BE2C (cell line): ENCODE results near the gene CFAP20DC.

Experiments used
- DNase-seq: peaks from one replicate; pipeline ENCODE4 v3.0.0-alpha.2; 2020
- H3K27me3 ChIP-seq: fragments of 250-450 bp; sonication (Bioruptor Pico); 2 replicates; pipeline ENCODE4 v1.5.1; 2020; ENCODE audit warnings: mild to moderate bottlenecking
- H3K36me3 ChIP-seq: fragments of 250-450 bp; sonication (Bioruptor Pico); 2 replicates; pipeline ENCODE4 v1.5.1; 2020; ENCODE audit warnings: mild to moderate bottlenecking
- H3K4me1 ChIP-seq: fragments of 250-450 bp; sonication (Bioruptor Pico); 2 replicates; pipeline ENCODE4 v1.5.1; 2020
- H3K4me3 ChIP-seq: 2 replicates; pipeline ENCODE4 v1.5.1; 2011; ENCODE audit warnings: low read depth, low read length
- H3K9me3 ChIP-seq: fragments of 250-450 bp; sonication (Bioruptor Pico); 2 replicates; pipeline ENCODE4 v1.5.1; 2020
- CTCF ChIP-seq: IDR thresholded peaks from 2 replicates; pipeline ENCODE4 v1.5.1; 2012; ENCODE audit warnings: mild to moderate bottlenecking, low read depth, low read length

The CFAP20DC gene

GRCh38 chr3:58991026-58991425 is 58.8 kb downstream of the CFAP20DC start:
- H3K36me3 ChIP-seq: no peaks in the 10 kb centered on the region
- no peaks in the 10 kb centered on the region for H3K27me3 ChIP-seq
- no peak for TF ChIP-seq CTCF
- H3K4me1 ChIP-seq: no peaks in the 10 kb centered on the region
- H3K9me3 ChIP-seq: no peaks in the 10 kb centered on the region
- no peak overlapping the region for H3K4me3 ChIP-seq
- no peak for DNase-seq

GRCh38 chr3:58989955-58990354 is 59.9 kb downstream of the CFAP20DC start:
- Histone ChIP-seq H3K4me3 (no peak overlapping the region), H3K36me3 (no peaks in the 10 kb centered on the region), H3K9me3 (no peaks in the 10 kb centered on the region), H3K27me3 (no peaks in the 10 kb centered on the region), H3K4me1 (no peaks in the 10 kb centered on the region)
- no peak for DNase-seq
- no peak for TF ChIP-seq CTCF

- Histone ChIP-seq H3K9me3 (no peaks in the 10 kb centered on the region), H3K27me3 (no peaks in the 10 kb centered on the region), H3K4me3 (no peak overlapping the region), H3K4me1 (no peaks in the 10 kb centered on the region), H3K36me3 (no peaks in the 10 kb centered on the region)
- no peak for DNase-seq
- TF ChIP-seq CTCF: no peak
These were observed 60.7 kb downstream of the CFAP20DC start for GRCh38 chr3:58989163-58989562.

GRCh38 chr3:58988041-58988440 is 61.8 kb downstream of the CFAP20DC start:
- no peaks in the 10 kb centered on the region for H3K27me3 ChIP-seq
- no peak overlapping the region for H3K4me3 ChIP-seq
- no peaks in the 10 kb centered on the region for H3K4me1 ChIP-seq
- no peaks in the 10 kb centered on the region for H3K36me3 ChIP-seq
- no peak for DNase-seq
- TF ChIP-seq CTCF: no peak
- no peaks in the 10 kb centered on the region for H3K9me3 ChIP-seq

- no peaks in the 10 kb centered on the region for H3K9me3 ChIP-seq
- no peak for TF ChIP-seq CTCF
- no peaks in the 10 kb centered on the region for H3K36me3 ChIP-seq
- H3K27me3 ChIP-seq: no peaks in the 10 kb centered on the region
- H3K4me1 ChIP-seq: no peaks in the 10 kb centered on the region
- DNase-seq: no peak
- H3K4me3 ChIP-seq: no peak overlapping the region
These were observed 63.2 kb downstream of the CFAP20DC start for GRCh38 chr3:58986654-58987053.

- H3K4me1 ChIP-seq: no peaks in the 10 kb centered on the region
- no peaks in the 10 kb centered on the region for H3K36me3 ChIP-seq
- no peaks in the 10 kb centered on the region for H3K27me3 ChIP-seq
- H3K4me3 ChIP-seq: no peak overlapping the region
- no peak for TF ChIP-seq CTCF
- no peaks in the 10 kb centered on the region for H3K9me3 ChIP-seq
- DNase-seq: no peak
These were observed 70.0 kb downstream of the CFAP20DC start for GRCh38 chr3:58979840-58980239.
